ENCODE results near the gene ZNF770.

DNA sequence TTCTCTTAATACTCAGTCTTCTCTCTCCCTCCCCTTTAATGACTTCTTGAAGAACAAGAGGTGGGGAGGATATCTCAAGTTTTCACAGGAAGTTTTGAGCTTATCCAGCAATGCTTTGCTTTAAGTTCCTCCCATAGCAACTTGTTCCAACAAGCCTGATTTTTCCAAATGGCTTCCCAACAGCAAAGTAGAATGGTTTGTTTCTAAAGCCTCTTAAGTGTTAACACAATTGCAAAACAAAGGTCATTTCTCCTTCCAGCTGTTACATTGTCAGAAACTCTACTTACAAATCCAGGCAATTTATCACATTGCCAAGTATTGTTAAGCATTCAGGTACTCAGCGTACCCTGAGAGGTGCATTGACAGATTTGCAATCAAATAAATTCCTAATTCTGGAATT, 6.8 kb upstream of the ZNF770 start:
- TF ChIP-seq SREBF2 (IDR thresholded peaks at IDR 0.05; ENCODE audit: low read length), result no peak
- TF ChIP-seq, protein P1, sequence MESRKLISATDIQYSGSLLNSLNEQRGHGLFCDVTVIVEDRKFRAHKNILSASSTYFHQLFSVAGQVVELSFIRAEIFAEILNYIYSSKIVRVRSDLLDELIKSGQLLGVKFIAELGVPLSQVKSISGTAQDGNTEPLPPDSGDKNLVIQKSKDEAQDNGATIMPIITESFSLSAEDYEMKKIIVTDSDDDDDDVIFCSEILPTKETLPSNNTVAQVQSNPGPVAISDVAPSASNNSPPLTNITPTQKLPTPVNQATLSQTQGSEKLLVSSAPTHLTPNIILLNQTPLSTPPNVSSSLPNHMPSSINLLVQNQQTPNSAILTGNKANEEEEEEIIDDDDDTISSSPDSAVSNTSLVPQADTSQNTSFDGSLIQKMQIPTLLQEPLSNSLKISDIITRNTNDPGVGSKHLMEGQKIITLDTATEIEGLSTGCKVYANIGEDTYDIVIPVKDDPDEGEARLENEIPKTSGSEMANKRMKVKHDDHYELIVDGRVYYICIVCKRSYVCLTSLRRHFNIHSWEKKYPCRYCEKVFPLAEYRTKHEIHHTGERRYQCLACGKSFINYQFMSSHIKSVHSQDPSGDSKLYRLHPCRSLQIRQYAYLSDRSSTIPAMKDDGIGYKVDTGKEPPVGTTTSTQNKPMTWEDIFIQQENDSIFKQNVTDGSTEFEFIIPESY (IDR thresholded peaks at IDR 0.05), result no peak
- TF ChIP-seq POLR2A (IDR thresholded peaks at IDR 0.05; ENCODE audit: low read depth, low read length), result no peak

All from GM12878 (cell line).